Vagina (tissue), 2 donors: ENCODE results near the gene VPS26C.
"Not testable (repeated sequence)": the region's sequence is repeated elsewhere in the genome, so short reads cannot be mapped to it uniquely, and the experiment has no call there.

Experiments used
- CTCF ChIP-seq, 3 experiments: fragments of 450-650 bp in 2 of 3; fragments of 200-600 bp in 1 of 3; sonication (generic) in 1 of 3; IDR thresholded peaks; one replicate each; pipeline ENCODE4 v1.5.1; 2017 to 2019; ENCODE audit warnings: antibody characterized with exemption in 3 of 3, mild to moderate bottlenecking in 2 of 3, moderate library complexity in 2 of 3
- POLR2A ChIP-seq, 2 donors: fragments of 450-650 bp; IDR thresholded peaks; one replicate each; pipeline ENCODE4 v1.6.1; 2017; ENCODE audit warnings: antibody characterized with exemption in 2 of 2, mild to moderate bottlenecking in 2 of 2, moderate library complexity in 2 of 2
- POLR2AphosphoS5 ChIP-seq, 2 donors: sonication (generic); formaldehyde crosslinking; IDR thresholded peaks; one replicate each; pipeline ENCODE4 v1.9.0; 2017; ENCODE audit warnings: antibody characterized with exemption in 2 of 2, mild to moderate bottlenecking in 2 of 2, low read depth in 1 of 2; ENCODE audit not compliant: insufficient read depth in 1 of 2

- not testable (repeated sequence) for TF ChIP-seq CTCF (IDR thresholded peaks at IDR 0.05); POLR2A (IDR thresholded peaks at IDR 0.05); POLR2AphosphoS5 (IDR thresholded peaks at IDR 0.05; ENCODE audit: insufficient read depth in 1 of 2, low read depth in 1 of 2)
These were observed 16.1 kb upstream of the VPS26C start for GRCh38 chr21:37283191-37283710.
